GM21723 (cell line): Measurements from ENCODE around the gene SIGMAR1.
A peak's percentile ranks its signal among the peaks of the same experiment; 100 is the strongest.

Source experiments
- ATAC-seq: cut with Tn5 transposase; IDR thresholded peaks from one replicate; pipeline ENCODE4 v1.9.1; 2021; ENCODE audit warnings: mild to moderate bottlenecking, moderate library complexity; ENCODE audit not compliant: unreplicated experiment

Gene SIGMAR1

DNA sequence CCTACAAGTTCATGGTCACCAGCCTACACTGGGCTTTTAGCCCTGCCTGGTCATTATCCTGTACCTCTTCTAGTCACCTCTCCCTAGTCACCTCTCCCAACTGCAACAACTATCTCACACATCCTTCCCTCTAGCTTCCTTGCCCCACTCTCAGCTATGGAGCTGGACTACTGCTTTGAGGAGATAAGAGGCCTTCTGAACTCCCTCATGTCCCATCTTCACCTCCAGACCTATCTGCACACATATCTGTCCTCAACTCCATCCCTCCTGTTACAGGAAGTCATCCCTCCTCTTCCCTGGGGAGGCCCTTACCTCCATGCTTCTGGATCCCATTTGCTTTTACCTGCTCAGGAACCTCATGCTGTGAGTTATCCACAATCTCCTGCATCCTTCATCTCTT lies 31.4 kb downstream of the SIGMAR1 start:
- no peak for ATAC-seq

DNA sequence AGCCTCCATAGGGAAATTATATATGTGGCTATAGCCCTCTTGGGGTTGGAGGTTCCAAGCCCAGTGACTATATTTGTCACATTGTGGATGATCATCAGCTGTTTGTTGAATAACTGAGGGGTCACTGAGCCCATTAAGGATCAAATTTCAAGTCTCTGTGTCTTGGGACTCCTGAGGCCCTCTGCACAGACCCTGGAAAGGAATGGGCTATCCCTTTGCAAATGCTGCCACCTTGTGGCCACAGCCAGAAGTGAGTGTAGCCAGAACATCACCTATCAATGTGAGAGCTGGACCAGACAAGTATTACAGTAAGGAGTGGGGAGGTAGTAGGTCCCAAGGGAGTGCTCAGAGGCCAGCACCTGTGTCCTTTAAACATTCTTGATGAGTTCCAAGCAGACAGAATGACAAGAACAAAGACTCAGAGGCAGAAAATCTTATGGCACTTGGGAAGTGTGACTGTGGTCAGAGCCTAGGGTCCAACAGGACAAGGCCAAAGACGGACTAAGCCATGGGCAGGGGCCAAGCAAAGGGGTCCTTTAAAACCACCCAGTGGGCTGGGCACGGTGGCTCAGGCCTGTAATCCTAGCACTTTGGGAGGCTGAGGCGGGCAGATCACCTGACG lies 33.9 kb downstream of the SIGMAR1 start:
- peak; percentile 86 for ATAC-seq

DNA sequence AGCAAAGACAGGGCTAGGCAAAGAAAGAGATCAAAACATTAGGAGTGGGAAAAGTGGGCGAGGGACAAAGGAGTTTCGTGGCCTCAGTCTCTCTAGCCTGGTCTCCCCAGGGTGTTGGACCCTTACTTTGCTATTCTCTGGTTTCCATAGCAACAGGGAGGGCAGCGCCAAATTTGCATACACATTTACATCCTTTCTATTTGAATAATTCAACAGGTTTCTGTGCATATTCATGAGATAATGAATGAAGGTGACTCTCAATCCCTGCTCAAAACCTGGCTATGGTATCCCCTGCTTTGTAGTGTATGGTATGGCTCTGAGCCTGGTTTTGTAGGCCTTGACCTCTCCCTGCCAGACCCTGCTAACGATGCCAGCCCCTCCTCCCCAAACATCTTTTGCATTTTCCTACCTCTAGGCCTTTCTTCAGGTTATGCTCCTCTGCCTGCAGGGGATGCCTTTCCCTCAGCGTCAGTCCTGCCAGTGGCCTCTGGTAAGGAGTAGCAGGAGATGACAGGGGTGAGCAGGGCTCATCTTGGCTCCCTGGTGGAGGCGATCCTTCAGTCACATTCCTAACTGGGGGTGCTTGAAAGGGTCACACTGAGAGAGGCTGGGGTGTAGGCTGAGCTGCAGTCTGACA lies 35.5 kb downstream of the SIGMAR1 start:
- no peak for ATAC-seq

DNA sequence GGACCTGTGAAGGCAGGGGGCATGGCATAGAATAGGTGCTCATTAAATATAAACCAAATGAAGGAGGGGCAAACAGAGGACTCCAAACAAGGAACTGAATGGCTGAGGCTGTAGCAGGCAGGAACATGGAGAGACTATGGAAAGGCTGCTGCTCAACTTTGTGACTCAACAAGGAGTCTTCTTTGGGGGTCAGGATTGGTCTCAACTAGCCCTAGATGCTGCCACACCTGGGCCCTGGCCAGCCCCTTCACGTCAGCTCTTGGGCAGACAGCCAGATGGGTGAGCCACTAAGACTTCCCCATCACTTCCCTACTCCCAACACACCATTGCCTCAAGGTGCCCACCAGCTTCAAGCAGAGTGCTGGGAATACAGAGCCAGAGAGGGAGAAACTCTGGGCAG lies 36.7 kb downstream of the SIGMAR1 start:
- ATAC-seq: no peak

DNA sequence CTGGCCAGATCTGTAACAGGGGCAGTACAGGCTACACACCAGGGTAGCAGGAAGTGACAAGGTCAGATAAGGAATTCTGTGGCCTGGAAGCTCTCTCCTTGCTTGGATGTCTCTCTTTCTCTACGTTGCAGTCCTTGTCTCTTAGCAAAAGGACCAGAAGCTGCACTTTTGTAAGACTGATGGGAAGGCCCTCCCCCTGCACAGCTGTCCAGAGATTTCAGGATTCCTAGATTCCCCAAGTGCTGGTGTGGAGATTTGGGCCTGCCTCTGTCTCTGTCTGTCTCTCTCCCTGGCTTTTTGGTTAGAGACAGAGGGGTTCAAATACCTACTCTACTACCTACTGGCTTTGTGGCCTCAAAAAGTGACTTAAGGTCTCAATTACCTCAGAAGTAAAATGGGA lies 38.0 kb downstream of the SIGMAR1 start:
- no peak for ATAC-seq

DNA sequence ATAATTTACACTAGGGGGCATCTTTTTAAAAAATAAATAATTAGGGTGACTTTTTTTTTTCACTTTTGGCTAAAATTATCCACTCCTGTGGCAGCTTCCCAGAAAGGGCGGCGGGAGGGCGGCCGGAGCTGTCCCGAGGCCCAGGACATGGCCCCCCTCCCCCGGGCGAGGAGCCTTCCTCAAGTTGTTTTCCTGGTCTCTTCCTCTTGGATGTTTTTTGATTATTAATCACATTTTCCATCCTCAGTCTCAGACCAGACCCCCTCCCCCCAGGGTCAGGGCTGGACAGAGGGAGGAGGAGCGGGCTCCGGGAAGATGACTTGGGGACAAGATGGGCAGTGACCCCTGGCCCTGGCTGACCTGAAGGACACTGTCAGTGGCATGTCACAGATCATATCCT lies 43.4 kb downstream of the SIGMAR1 start:
- no peak for ATAC-seq

DNA sequence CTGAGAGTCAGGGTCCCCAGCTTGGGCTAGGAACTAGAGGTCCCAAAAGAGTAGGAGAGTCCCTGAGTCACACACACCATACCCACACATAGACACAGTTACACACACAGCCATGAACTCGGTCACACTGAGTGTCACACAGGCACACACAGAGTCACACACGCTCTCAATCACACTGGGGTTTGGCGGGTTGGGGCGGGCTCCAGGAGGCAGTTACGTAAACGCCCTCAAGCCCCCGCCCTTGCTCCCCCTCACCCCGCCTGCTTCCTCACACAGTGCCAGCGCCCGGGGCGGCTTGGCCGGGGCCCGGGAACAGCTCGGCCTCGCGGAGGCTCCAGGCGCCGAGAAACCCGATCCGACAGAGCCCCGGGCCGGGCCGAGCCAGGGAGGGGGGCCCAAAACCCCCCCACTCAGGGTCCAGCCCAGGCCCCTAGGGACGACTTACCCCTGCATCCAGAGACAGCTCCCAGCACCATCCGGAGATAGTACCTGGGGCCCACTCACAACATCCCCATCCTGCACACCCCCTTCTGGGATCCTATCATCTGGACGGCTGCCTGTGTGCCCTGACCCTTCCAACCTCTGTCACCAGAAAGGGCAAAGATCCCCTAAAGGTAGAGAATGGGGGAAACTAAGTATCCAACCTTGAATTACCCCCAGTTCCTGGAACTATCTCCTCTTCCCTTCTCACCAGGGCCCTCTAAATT lies 44.5 kb downstream of the SIGMAR1 start:
- no peak for ATAC-seq

DNA sequence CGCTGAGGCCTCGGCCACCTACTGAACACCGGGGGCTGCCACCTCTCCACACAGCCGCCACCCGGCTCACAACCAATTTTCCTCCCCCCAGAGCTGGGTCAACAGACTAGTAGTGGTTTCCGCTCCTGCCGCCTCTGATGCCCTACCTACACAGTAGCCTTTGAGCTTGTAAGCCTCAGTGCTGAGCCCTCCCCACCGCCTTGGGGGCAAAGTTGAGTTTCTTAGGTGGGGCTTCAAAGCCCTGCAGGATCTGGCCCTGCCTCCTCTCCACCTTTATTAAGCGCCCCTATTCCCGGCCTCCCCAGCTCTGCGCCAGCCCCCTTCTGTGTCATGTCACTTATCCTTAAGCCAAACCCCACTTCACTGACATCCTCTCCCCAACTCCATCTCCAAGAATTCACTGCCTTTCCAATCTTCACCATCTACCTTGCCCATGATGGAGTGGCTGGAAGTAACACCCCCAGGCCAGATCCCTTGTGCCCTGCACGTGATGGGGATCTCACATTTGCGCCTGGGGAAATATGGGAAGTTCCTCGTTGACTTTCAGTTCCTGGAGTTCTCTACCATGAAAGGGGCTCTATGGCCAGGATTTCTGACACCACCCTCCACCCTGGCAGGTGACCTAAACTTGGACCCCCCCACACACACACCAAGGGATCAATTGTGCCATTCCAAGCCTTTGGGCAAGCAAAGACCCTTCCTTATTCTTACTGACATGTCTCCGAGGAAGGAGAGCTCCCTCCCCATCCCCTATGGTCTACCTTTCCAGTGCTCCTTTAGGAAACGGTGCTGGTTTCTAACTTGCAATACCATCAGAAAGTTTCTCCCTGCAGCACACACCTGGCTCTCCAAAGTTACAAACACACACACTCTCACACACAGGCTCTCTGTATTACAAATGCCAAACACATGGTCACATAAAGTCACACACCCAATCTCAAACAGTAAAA lies 45.4 kb downstream of the SIGMAR1 start:
- no peak for ATAC-seq

DNA sequence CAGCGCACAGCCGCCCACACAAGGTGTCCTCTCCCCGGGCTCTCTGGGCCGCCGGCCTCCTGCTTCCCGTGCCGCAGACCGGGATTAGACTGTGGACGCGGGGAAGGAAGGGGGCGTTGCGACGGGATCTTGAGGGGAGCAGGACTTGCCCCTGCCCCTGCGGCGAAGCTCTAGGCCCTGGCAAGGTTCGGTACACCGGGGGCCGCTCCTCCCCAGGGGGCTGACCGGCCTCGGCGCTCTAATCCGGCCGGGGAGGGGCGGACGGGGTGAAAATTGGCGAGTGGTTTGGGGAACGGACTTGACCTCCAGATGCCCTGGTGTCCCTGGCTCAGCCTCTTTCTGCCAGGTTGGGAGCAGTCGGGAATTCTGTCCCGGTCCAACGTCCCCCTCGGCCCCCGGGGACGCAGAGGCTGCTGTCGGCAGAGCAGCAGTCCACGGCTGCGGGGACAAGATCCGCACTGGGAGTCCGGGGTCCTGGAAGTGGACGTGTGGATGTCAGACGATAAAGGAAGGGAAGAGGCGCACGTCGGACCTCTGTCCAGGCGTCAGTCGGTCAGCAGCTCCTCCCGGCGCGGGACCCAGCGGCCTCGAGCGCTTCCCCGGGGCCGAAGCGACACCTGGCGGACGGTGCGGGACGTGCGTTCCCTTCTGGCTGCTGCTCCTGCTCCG lies 46.2 kb downstream of the SIGMAR1 start:
- ATAC-seq: peak; percentile 69

DNA sequence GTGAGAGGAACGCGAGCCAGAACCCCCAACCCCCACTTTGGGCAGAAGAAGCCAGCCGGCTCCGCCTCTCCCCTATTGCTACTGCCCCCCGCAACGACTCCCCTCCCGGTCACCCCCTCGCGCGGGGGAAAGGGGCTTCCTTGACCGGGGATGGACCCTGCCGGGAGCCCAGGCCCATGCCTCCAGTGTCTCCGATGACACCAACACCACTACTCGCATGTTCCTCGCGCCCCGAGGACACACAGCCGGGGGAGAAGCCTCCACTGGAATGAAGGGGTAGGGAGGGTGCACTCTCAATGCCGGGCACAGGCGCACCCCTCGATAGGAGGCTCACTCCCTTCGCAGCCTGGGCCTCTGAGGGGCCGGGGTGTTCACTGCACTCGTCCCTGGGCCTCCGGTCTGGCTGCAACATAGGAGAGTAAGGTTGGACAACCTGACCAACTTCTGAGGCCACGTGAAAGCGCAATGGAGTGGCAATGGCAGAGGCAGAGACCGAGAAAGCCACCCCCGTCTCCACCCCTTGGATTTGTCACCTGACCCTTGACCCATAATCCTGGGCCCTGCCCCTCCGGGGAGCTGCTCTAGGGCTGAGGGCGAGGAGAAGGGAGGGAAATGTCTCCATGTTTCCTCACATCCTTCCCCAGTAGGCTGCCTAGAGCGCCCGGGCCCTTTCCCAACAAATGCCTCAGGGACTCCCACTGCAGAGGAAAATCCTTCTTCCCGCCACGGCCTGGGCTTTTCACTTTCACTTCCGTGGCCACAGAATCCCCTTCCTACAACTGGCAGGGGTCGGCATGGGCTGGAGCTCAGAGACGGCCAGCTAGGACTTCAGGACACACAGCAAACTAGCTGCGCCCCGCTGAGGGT lies 47.0 kb downstream of the SIGMAR1 start:
- ATAC-seq: no peak

DNA sequence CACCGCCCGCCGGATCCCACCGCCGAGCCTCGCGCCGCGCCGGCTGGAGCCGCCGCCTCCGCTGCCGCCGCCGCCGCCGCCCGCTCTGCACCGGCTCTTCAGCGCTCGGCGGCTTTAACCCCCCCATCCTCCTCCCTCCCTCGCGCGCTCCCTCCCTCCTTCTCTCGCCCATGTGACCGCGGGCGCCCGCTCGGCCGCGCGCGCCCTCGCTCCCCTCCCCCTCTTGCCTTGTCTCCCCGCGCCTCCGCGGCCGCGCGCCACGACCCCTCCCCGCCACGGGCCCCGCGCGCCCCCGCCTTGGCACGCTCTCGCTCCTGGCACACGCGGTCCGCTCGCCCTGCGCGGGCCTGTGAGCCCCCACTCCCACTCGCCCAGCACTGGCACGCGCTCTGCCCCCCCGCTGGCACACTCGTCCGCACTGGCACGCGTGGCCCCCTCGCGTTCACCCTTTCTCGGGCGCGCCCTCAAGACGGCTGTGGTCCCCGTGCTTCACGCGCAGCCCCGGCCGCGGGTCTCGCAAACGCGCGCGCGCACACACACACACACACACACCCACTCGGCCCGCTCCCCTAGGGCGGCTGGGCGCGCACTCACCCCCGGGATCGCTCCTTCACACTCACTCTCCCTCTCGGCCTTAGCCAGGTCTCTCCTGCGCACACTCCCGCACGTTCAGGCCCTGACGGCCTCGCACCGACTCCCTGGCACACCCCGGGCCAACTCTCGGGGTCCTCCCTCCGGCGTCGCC lies 47.8 kb downstream of the SIGMAR1 start, which contains the start of gene CNTFR:
Gene CNTFR, minus strand, starts transcription at position 89 of the 745 bp plus-strand sequence. CDS start 20,743 bp downstream, outside the sequence.
- no peak for ATAC-seq

DNA sequence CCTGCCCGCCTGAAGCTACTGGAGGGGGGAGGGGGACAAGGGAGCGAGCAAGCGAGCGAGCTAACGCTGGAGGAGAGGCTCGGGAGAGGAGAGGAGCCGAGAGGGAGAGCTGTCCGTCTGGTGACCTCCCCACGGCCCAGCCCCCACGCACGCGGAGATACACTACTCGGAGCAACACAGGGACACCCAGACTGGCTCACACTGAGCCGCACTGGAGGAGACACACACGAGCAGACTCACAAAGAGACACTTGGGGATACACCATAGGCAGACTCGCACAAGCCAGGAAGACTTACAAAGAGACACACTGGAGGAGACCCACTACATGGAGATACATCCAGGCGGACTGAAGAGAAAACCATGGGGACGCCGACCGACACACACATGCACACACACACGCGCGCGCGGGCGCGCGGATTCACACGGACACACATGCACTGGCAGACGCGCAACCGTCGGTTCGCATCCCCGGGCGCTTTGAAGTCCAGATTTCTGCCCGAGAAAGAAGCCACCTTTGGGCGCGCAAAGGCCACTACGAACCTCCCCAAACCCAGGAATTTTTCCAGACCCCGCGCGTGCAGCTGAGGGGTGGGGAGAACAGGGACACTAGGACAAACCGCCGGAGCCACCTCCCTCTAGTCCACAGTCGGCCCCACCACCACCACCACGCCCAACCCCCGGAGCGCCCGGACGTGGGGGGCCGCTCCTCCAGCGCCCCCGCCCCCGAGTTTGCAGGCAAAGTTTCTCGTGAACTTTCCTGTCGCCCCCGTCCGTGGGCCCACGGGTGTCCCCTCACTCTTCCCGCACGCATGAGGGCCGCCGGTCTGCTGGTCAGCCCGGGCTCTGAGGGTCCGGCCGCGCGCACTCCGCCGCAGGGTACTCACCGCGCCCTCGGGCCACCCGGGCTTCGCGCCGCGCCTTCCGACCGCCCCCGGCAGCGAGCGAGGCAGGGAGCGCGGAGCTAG lies 48.6 kb downstream of the SIGMAR1 start:
- ATAC-seq: no peak

DNA sequence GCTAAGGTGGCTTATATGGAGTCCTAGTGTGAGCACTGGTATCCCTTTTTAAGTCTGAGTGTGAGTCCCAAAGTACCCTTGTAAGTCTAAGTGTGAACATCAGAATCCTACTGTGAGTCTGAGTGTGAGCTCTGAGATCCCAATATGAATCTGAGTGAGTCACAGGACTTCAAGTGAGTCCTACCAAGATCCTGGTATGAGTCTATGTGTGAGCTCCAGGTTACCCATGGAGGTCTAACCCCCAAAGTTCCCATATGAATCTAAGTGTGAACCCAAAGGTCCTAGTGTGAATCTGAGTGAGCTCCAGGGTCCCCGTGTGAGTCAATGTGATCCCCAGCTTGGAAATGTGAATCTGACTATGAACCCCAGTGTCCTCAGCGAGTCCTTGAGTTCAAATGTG lies 50.3 kb downstream of the SIGMAR1 start:
- ATAC-seq: no peak

DNA sequence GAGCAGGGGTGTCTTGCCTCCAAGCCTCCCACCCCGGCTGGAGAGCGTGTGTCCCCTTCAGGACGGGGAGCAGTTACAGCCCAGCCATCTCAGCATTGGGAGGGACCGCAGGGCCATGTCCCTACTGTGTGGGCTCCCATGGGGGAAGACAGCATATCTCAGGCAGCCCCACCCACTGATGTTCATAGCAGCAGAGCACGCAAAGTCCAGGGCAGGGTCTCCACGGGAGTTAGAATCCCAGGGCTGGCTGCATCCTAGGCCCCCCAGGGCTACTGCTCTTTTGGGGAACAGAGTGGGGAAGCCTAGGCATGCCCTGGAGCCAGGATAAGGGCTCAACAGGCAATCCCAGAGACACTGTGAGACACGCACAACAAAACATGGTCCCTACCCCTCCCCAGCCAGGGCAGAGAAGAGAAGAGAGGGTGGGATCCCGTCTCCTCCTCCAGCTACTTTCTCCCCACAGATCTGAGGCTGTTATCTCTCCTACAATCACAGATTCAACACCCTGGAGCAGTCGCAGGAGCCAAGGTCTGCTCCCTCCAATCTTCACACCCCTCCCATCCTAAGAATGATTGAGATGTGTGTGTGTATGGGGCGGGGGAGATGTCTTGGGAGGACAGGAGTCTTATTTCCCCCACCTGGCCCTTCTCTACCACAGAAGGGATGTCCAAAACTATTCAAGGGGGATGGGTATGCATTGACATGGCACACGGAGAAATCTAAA lies 51.5 kb downstream of the SIGMAR1 start:
- ATAC-seq: no peak

DNA sequence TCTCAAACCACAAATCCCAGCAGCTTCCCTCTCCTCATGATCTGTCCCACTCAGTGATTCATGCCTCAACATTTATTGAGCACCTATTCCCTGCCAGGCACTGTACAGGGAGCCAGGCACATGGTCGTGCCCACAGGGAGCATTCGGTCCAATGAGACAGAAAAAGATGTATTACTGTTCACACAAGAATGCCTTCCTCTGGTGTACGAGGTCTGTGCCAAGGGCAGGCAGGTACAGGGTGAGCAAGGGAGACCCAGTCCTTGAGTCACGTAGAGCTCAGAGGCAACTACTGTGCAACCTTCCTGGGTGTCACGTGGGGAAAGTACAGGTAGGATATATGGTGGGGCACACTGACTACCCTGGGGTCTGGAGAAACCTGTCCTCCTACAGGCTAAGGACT lies 52.6 kb downstream of the SIGMAR1 start:
- no peak for ATAC-seq
